ENCODE results near the gene AFTPH. TPM values are rescaled to one million over a fixed set of nuclear protein-coding genes. Genes with fewer than 3 reads are reported as not detected.
A peak's percentile ranks its signal among the peaks of the same experiment; 100 is the strongest.

AFTPH gene
- polyA plus RNA-seq, 3 donors, result 22.3 to 28.6 (median 28.4) TPM

GRCh38 chr2:64609942-64610281 lies 85.8 kb downstream of the AFTPH start:
- peaks cover 32 to 36% of the 10 kb centered on the region in 2 donors for H3K4me1 ChIP-seq (ENCODE audit: control insufficient read depth in 1 of 2, insufficient read depth in 2 of 2, low read length in 2 of 2)
- H3K27ac ChIP-seq (ENCODE audit: low read depth in 1 of 2, low read length in 2 of 2), result peak overlapping the region; percentile 82 to 93
- peak overlapping the region; percentile 80 to 86 for H3K4me3 Mint-ChIP-seq
- intact Hi-C loops (cut with micrococcal nuclease), result loop anchor here (5.0 kb wide), 1 partner anchor 32 kb away; no protein-coding TSS in a partner anchor
- no peaks in the 10 kb centered on the region for H3K9me3 Mint-ChIP-seq
- peaks cover 1 to 3% (median 3%) of the 10 kb centered on the region in 3 donors for H3K27me3 Mint-ChIP-seq (ENCODE audit: low read depth in 3 of 3)
- TF ChIP-seq CTCF (IDR thresholded peaks at IDR 0.05), result no peak
- no peaks in the 10 kb centered on the region for H3K79me2 ChIP-seq (ENCODE audit: insufficient read depth, low read length)
- H3K4me2 ChIP-seq (replicated peaks; ENCODE audit: extremely low read depth, low read length, poor library complexity, severe bottlenecking), result peak overlapping the region; percentile 93
- H3K9me3 ChIP-seq (replicated peaks in 1 of 2; ENCODE audit: control insufficient read depth in 1 of 2, insufficient read depth in 1 of 2, low read length in 2 of 2), result no peaks in the 10 kb centered on the region
- no peaks in the 10 kb centered on the region for H3K36me3 ChIP-seq (replicated peaks in 1 of 2; ENCODE audit: control insufficient read depth in 1 of 2, insufficient read depth in 2 of 2, low read length in 2 of 2)
- peaks cover 30% of the 10 kb centered on the region for H3K4me1 Mint-ChIP-seq
- H3K27me3 ChIP-seq (ENCODE audit: control insufficient read depth in 2 of 2, insufficient read depth in 2 of 2, low read length in 2 of 2), result no peaks in the 10 kb centered on the region
- H3K4me3 ChIP-seq (replicated peaks in 1 of 3; ENCODE audit: low read depth in 2 of 3, low read length in 3 of 3), result peak overlapping the region; percentile 51 to 84 (median 63)
- WGBS (ENCODE audit: insufficient coverage), result no CpG with 5 or more reads among the region's 3 CpGs
- no peaks in the 10 kb centered on the region for H3K36me3 Mint-ChIP-seq
- H3K27ac Mint-ChIP-seq, result peak overlapping the region in 6 of 7 donors; percentile 80 to 91 (median 90)
- peak overlapping the region; percentile 99 for H2AFZ ChIP-seq (ENCODE audit: insufficient read depth, low read depth, low read length, poor library complexity, severe bottlenecking)
- H3K9ac ChIP-seq (ENCODE audit: insufficient read depth, low read length, poor library complexity, severe bottlenecking), result peak overlapping the region; percentile 97
- DNase-seq, result no peak
- H4K20me1 ChIP-seq (ENCODE audit: insufficient read depth, low read length), result no peaks in the 10 kb centered on the region

GRCh38 chr2:64610316-64610855 lies 86.3 kb downstream of the AFTPH start:
- no peaks in the 10 kb centered on the region for H3K9me3 ChIP-seq (replicated peaks in 1 of 2; ENCODE audit: control insufficient read depth in 1 of 2, insufficient read depth in 1 of 2, low read length in 2 of 2)
- H4K20me1 ChIP-seq (ENCODE audit: insufficient read depth, low read length), result no peaks in the 10 kb centered on the region
- no peaks in the 10 kb centered on the region for H3K79me2 ChIP-seq (ENCODE audit: insufficient read depth, low read length)
- H3K27ac ChIP-seq (ENCODE audit: low read depth in 1 of 2, low read length in 2 of 2), result no peak overlapping the region
- peak overlapping the region; percentile 93 for H3K4me2 ChIP-seq (replicated peaks; ENCODE audit: extremely low read depth, low read length, poor library complexity, severe bottlenecking)
- no peaks in the 10 kb centered on the region for H3K27me3 ChIP-seq (ENCODE audit: control insufficient read depth in 2 of 2, insufficient read depth in 2 of 2, low read length in 2 of 2)
- Mint-ChIP-seq H3K36me3 (no peaks in the 10 kb centered on the region), H3K27ac (no peak overlapping the region), H3K4me1 (peaks cover 30% of the 10 kb centered on the region), H3K4me3 (no peak overlapping the region), H3K9me3 (no peaks in the 10 kb centered on the region), H3K27me3 (ENCODE audit: low read depth in 3 of 3) (peaks cover 1 to 3% (median 3%) of the 10 kb centered on the region in 3 donors)
- WGBS (ENCODE audit: insufficient coverage), result no CpG with 5 or more reads among the region's 6 CpGs
- H3K9ac ChIP-seq (ENCODE audit: insufficient read depth, low read length, poor library complexity, severe bottlenecking), result no peak overlapping the region
- H3K36me3 ChIP-seq (replicated peaks in 1 of 2; ENCODE audit: control insufficient read depth in 1 of 2, insufficient read depth in 2 of 2, low read length in 2 of 2), result no peaks in the 10 kb centered on the region
- intact Hi-C loops (cut with micrococcal nuclease), result no loop called here
- no peak for TF ChIP-seq CTCF (IDR thresholded peaks at IDR 0.05)
- H2AFZ ChIP-seq (ENCODE audit: insufficient read depth, low read depth, low read length, poor library complexity, severe bottlenecking), result peak overlapping the region; percentile 99
- no peak for DNase-seq
- H3K4me3 ChIP-seq (replicated peaks in 1 of 3; ENCODE audit: low read depth in 2 of 3, low read length in 3 of 3), result peak overlapping the region in 1 of 3 experiments; percentile 84
- peaks cover 32 to 36% of the 10 kb centered on the region in 2 donors for H3K4me1 ChIP-seq (ENCODE audit: control insufficient read depth in 1 of 2, insufficient read depth in 2 of 2, low read length in 2 of 2)
